Hepatocyte (in vitro differentiated cells): ENCODE results near the gene STPG2.

Experiments used
- CTCF ChIP-seq: fragments of 200-600 bp; sonication (generic); IDR thresholded peaks from 2 replicates; pipeline ENCODE4 v1.5.1; 2016; ENCODE audit warnings: antibody characterized with exemption, mild to moderate bottlenecking; ENCODE audit not compliant: poor library complexity
- EZH2 ChIP-seq: fragments of 200-600 bp; sonication (generic); IDR thresholded peaks from 2 replicates; pipeline ENCODE4 v1.6.1; 2016; ENCODE audit warnings: antibody characterized with exemption, mild to moderate bottlenecking, borderline replicate concordance
- EZH2phosphoT487 ChIP-seq: fragments of 200-600 bp; sonication (generic); IDR thresholded peaks from one replicate; pipeline ENCODE4 v1.6.1; 2018; ENCODE audit warnings: antibody characterized with exemption, mild to moderate bottlenecking, low read depth, moderate library complexity; ENCODE audit not compliant: unreplicated experiment, severe bottlenecking

GRCh38 chr4:97747945-97748344 is 395.3 kb downstream of the STPG2 start:
- TF ChIP-seq CTCF (no peak), EZH2phosphoT487 (no peak), EZH2 (no peak)
